Measurements from ENCODE around the gene CRB2. TPM values are rescaled to one million over a fixed set of nuclear protein-coding genes. Genes with fewer than 3 reads are reported as not detected.

CRB2 gene
- polyA plus RNA-seq, 1 experiment: not detected

DNA sequence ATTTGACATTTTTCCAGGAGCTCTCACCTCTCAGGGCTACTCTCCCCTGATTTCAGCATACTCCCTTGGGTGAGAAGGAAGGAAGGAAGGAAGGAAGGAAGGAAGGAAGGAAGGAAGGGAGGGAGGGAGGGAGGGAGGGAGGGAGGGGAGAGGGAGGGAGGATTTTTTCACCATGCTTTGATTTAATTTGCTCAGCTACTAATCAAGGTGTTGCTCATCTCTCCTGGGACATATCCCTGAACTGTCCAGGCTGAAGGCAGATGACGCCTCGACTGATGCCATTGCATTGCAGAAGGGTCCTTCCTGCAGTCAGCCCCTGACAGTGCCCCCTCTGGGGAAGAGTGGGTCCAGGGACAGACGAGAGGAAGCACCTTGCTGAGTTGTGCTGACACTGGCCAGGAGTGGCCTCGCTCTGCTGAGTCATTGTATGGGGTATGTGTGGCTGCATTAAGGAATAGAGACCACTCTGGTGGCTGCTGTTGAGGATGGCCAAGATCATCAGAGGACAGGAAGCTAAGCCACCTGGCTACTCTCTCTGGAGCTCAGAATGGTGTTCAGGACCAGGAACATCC lies 43.6 kb upstream of the CRB2 start:
- H3K27ac ChIP-seq (ENCODE audit: low read depth, low read length): no peak overlapping the region
- H3K9me3 ChIP-seq (ENCODE audit: control insufficient read depth, insufficient read depth, low read length): no peaks in the 10 kb centered on the region
- no peak for TF ChIP-seq CTCF (IDR thresholded peaks at IDR 0.05; ENCODE audit: low read depth, low read length)
- no peak for DNase-seq (ENCODE audit: low read depth, low spot score)
- H3K27me3 ChIP-seq (ENCODE audit: control insufficient read depth, insufficient read depth, low read length): peaks cover 6% of the 10 kb centered on the region
- no peak overlapping the region for H3K4me3 ChIP-seq (ENCODE audit: low read depth, low read length)
- ChIA-PET CTCF (no interaction called here), POLR2A (no interaction called here)

GRCh38 chr9:123314617-123315016 lies 41.4 kb upstream of the CRB2 start:
- peaks cover 13% of the 10 kb centered on the region for H3K27me3 ChIP-seq (ENCODE audit: control insufficient read depth, insufficient read depth, low read length)
- CTCF ChIA-PET: no interaction called here
- POLR2A ChIA-PET: no interaction called here
- H3K9me3 ChIP-seq (ENCODE audit: control insufficient read depth, insufficient read depth, low read length): no peaks in the 10 kb centered on the region
- H3K4me3 ChIP-seq (ENCODE audit: low read depth, low read length): no peak overlapping the region
- no peak for TF ChIP-seq CTCF (IDR thresholded peaks at IDR 0.05; ENCODE audit: low read depth, low read length)
- no peak for DNase-seq (ENCODE audit: low read depth, low spot score)
- H3K27ac ChIP-seq (ENCODE audit: low read depth, low read length): no peak overlapping the region

GRCh38 chr9:123315635-123316034 lies 40.4 kb upstream of the CRB2 start:
- CTCF ChIA-PET: no interaction called here
- no peaks in the 10 kb centered on the region for H3K9me3 ChIP-seq (ENCODE audit: control insufficient read depth, insufficient read depth, low read length)
- DNase-seq (ENCODE audit: low read depth, low spot score): no peak
- POLR2A ChIA-PET: no interaction called here
- no peak overlapping the region for H3K4me3 ChIP-seq (ENCODE audit: low read depth, low read length)
- peaks cover 15% of the 10 kb centered on the region for H3K27me3 ChIP-seq (ENCODE audit: control insufficient read depth, insufficient read depth, low read length)
- no peak for TF ChIP-seq CTCF (IDR thresholded peaks at IDR 0.05; ENCODE audit: low read depth, low read length)
- H3K27ac ChIP-seq (ENCODE audit: low read depth, low read length): no peak overlapping the region

DNA sequence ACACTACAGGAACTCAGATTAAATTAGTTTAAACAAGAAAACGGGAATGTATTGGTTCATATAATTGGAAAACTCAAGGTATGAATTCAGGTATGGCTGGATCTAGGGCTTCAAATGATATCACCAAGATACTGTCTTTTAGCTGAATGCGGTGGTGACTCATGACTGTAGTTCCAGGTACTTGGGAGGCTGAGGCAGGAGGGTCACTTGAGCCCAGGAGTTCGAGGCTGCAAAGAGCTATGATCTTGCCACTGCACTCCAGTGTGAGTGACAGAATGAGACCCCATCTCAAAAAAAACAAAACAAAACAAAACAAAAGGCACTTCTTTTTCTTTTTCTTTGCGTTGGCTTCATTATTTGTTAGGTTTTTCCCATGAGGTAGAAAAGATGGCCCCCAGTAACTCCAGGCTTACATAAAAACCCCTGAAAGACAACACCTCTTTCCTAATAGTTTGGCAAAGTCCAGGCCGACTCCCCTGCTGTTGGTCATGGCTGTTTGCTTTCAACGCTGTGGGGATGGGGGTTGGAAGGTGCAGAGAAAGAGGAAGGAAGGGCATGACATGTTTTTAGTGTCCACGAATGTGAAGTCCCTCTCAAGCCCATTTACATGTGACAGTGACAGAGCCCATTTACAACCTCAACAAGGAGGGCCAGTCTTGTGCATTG lies 39.8 kb upstream of the CRB2 start:
- no peak for DNase-seq (ENCODE audit: low read depth, low spot score)
- Histone ChIP-seq H3K27me3 (ENCODE audit: control insufficient read depth, insufficient read depth, low read length) (peaks cover 20% of the 10 kb centered on the region), H3K9me3 (ENCODE audit: control insufficient read depth, insufficient read depth, low read length) (no peaks in the 10 kb centered on the region), H3K27ac (ENCODE audit: low read depth, low read length) (no peak overlapping the region), H3K4me3 (ENCODE audit: low read depth, low read length) (no peak overlapping the region)
- TF ChIP-seq CTCF (IDR thresholded peaks at IDR 0.05; ENCODE audit: low read depth, low read length): no peak
- CTCF ChIA-PET: interaction anchor here (0.6 kb wide), 1 partner anchor 234 kb away, joined by 3 read pairs; no protein-coding TSS in a partner anchor
- POLR2A ChIA-PET: no interaction called here

DNA sequence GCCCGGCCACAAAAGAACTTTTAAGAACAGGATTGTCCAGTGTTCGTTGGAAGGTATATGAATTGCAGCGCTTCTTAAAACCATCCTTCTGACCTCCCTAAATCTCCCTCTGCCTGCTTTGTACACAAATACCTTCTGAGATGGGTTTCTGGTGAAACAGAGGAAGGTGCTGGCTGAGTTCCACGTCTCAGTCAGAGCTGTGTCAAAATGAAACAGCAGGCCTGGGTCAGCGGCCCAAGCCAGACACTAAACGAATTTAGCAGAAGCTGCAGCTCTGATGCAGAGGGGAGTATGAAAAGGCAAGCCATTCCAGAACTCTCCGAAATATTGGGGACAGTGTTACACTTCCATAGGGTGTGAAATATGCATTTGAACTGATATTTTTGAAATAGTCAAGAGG lies 37.8 kb upstream of the CRB2 start:
- peaks cover 30% of the 10 kb centered on the region for H3K27me3 ChIP-seq (ENCODE audit: control insufficient read depth, insufficient read depth, low read length)
- POLR2A ChIA-PET: no interaction called here
- H3K27ac ChIP-seq (ENCODE audit: low read depth, low read length): no peak overlapping the region
- CTCF ChIA-PET: interaction anchor here (0.7 to 2.0 kb wide), 2 partner anchors 27 to 31 kb away, joined by 3 to 5 read pairs; no protein-coding TSS in a partner anchor
- peaks cover 4% of the 10 kb centered on the region; the same call in 1 of the 2 replicates for H3K9me3 ChIP-seq (ENCODE audit: control insufficient read depth, insufficient read depth, low read length)
- no peak for DNase-seq (ENCODE audit: low read depth, low spot score)
- no peak overlapping the region for H3K4me3 ChIP-seq (ENCODE audit: low read depth, low read length)
- TF ChIP-seq CTCF (IDR thresholded peaks at IDR 0.05; ENCODE audit: low read depth, low read length): no peak

All from AG04450 (cell line).